ENCODE results near the gene GAREM1.
"Not testable (repeated sequence)": the region's sequence is repeated elsewhere in the genome, so short reads cannot be mapped to it uniquely, and the experiment has no call there.

GAREM1 gene

GRCh38 chr18:32358529-32358928, 112.2 kb downstream of the GAREM1 start:
- Histone ChIP-seq H3K9ac (ENCODE audit: low read depth, low read length) (no peak overlapping the region), H3K4me3 (ENCODE audit: low read depth, low read length) (no peak overlapping the region), H3K36me3 (ENCODE audit: control insufficient read depth, insufficient read depth, low read length) (no peaks in the 10 kb centered on the region), H3K27me3 (ENCODE audit: control insufficient read depth, insufficient read depth, low read length) (no peaks in the 10 kb centered on the region), H3K9me3 (ENCODE audit: control insufficient read depth, insufficient read depth, low read length) (no peaks in the 10 kb centered on the region), H3K4me1 (ENCODE audit: control insufficient read depth, insufficient read depth, low read length) (peaks cover 3% of the 10 kb centered on the region)

- Histone ChIP-seq H3K36me3 (ENCODE audit: control insufficient read depth, insufficient read depth, low read length) (no peaks in the 10 kb centered on the region), H3K4me3 (ENCODE audit: low read depth, low read length) (no peak overlapping the region), H3K9me3 (ENCODE audit: control insufficient read depth, insufficient read depth, low read length) (no peaks in the 10 kb centered on the region), H3K9ac (ENCODE audit: low read depth, low read length) (no peak overlapping the region), H3K4me1 (ENCODE audit: control insufficient read depth, insufficient read depth, low read length) (peaks cover 3% of the 10 kb centered on the region), H3K27me3 (ENCODE audit: control insufficient read depth, insufficient read depth, low read length) (no peaks in the 10 kb centered on the region)
Measured at GRCh38 chr18:32358075-32358474, 112.6 kb downstream of the GAREM1 start.

- Histone ChIP-seq H3K27me3 (ENCODE audit: control insufficient read depth, insufficient read depth, low read length) (no peaks in the 10 kb centered on the region), H3K4me3 (ENCODE audit: low read depth, low read length) (no peak overlapping the region), H3K36me3 (ENCODE audit: control insufficient read depth, insufficient read depth, low read length) (no peaks in the 10 kb centered on the region), H3K4me1 (ENCODE audit: control insufficient read depth, insufficient read depth, low read length) (no peaks in the 10 kb centered on the region), H3K9me3 (ENCODE audit: control insufficient read depth, insufficient read depth, low read length) (no peaks in the 10 kb centered on the region), H3K9ac (ENCODE audit: low read depth, low read length) (no peak overlapping the region)
Measured at GRCh38 chr18:32355896-32356295, 114.8 kb downstream of the GAREM1 start.

- H3K36me3 ChIP-seq (ENCODE audit: control insufficient read depth, insufficient read depth, low read length) = no peaks in the 10 kb centered on the region
- H3K27me3 ChIP-seq (ENCODE audit: control insufficient read depth, insufficient read depth, low read length) = no peaks in the 10 kb centered on the region
- H3K4me1 ChIP-seq (ENCODE audit: control insufficient read depth, insufficient read depth, low read length) = no peaks in the 10 kb centered on the region
- H3K9me3 ChIP-seq (ENCODE audit: control insufficient read depth, insufficient read depth, low read length) = no peaks in the 10 kb centered on the region
- no peak overlapping the region for H3K4me3 ChIP-seq (ENCODE audit: low read depth, low read length)
- H3K9ac ChIP-seq (ENCODE audit: low read depth, low read length) = no peak overlapping the region
Measured at GRCh38 chr18:32354518-32354917, 116.2 kb downstream of the GAREM1 start.

- Histone ChIP-seq H3K4me1 (ENCODE audit: control insufficient read depth, insufficient read depth, low read length) (no peaks in the 10 kb centered on the region), H3K9ac (ENCODE audit: low read depth, low read length) (no peak overlapping the region), H3K36me3 (ENCODE audit: control insufficient read depth, insufficient read depth, low read length) (no peaks in the 10 kb centered on the region)
Measured at GRCh38 chr18:32353257-32353656, 117.4 kb downstream of the GAREM1 start.

GRCh38 chr18:32351032-32351431, 119.7 kb downstream of the GAREM1 start:
- no peaks in the 10 kb centered on the region for H3K27me3 ChIP-seq (ENCODE audit: control insufficient read depth, insufficient read depth, low read length)
- H3K36me3 ChIP-seq (ENCODE audit: control insufficient read depth, insufficient read depth, low read length) = no peaks in the 10 kb centered on the region
- no peak overlapping the region for H3K4me3 ChIP-seq (ENCODE audit: low read depth, low read length)
- no peaks in the 10 kb centered on the region for H3K9me3 ChIP-seq (ENCODE audit: control insufficient read depth, insufficient read depth, low read length)
- H3K9ac ChIP-seq (ENCODE audit: low read depth, low read length) = no peak overlapping the region
- H3K4me1 ChIP-seq (ENCODE audit: control insufficient read depth, insufficient read depth, low read length) = no peaks in the 10 kb centered on the region

More at GRCh38 chr18:32353257-32353656, 117.4 kb downstream of the GAREM1 start:
- Histone ChIP-seq H3K4me3 (ENCODE audit: low read depth, low read length) (no peak overlapping the region), H3K27me3 (ENCODE audit: control insufficient read depth, insufficient read depth, low read length) (no peaks in the 10 kb centered on the region), H3K9me3 (ENCODE audit: control insufficient read depth, insufficient read depth, low read length) (no peaks in the 10 kb centered on the region)

- Histone ChIP-seq H3K36me3 (ENCODE audit: control insufficient read depth, insufficient read depth, low read length) (no peaks in the 10 kb centered on the region), H3K4me3 (ENCODE audit: low read depth, low read length) (no peak overlapping the region), H3K4me1 (ENCODE audit: control insufficient read depth, insufficient read depth, low read length) (no peaks in the 10 kb centered on the region), H3K27me3 (ENCODE audit: control insufficient read depth, insufficient read depth, low read length) (no peaks in the 10 kb centered on the region), H3K9me3 (ENCODE audit: control insufficient read depth, insufficient read depth, low read length) (no peaks in the 10 kb centered on the region), H3K9ac (ENCODE audit: low read depth, low read length) (no peak overlapping the region)
Measured at GRCh38 chr18:32349728-32350395, 120.8 kb downstream of the GAREM1 start.

- Histone ChIP-seq H3K4me1 (ENCODE audit: control insufficient read depth, insufficient read depth, low read length) (no peaks in the 10 kb centered on the region), H3K36me3 (ENCODE audit: control insufficient read depth, insufficient read depth, low read length) (no peaks in the 10 kb centered on the region), H3K27me3 (ENCODE audit: control insufficient read depth, insufficient read depth, low read length) (no peaks in the 10 kb centered on the region), H3K9me3 (ENCODE audit: control insufficient read depth, insufficient read depth, low read length) (no peaks in the 10 kb centered on the region), H3K4me3 (ENCODE audit: low read depth, low read length) (no peak overlapping the region), H3K9ac (ENCODE audit: low read depth, low read length) (no peak overlapping the region)
Measured at GRCh38 chr18:32346671-32347070, 124.0 kb downstream of the GAREM1 start.

- H3K4me3 ChIP-seq (ENCODE audit: low read depth, low read length) = no peak overlapping the region
- no peaks in the 10 kb centered on the region for H3K27me3 ChIP-seq (ENCODE audit: control insufficient read depth, insufficient read depth, low read length)
- no peaks in the 10 kb centered on the region for H3K9me3 ChIP-seq (ENCODE audit: control insufficient read depth, insufficient read depth, low read length)
- H3K36me3 ChIP-seq (ENCODE audit: control insufficient read depth, insufficient read depth, low read length) = no peaks in the 10 kb centered on the region
- no peaks in the 10 kb centered on the region for H3K4me1 ChIP-seq (ENCODE audit: control insufficient read depth, insufficient read depth, low read length)
- no peak overlapping the region for H3K9ac ChIP-seq (ENCODE audit: low read depth, low read length)
Measured at GRCh38 chr18:32343634-32344033, 127.0 kb downstream of the GAREM1 start.

GRCh38 chr18:32341112-32341511, 129.6 kb downstream of the GAREM1 start:
- not testable (repeated sequence) for H3K27me3 ChIP-seq (ENCODE audit: control insufficient read depth, insufficient read depth, low read length); H3K36me3 ChIP-seq (ENCODE audit: control insufficient read depth, insufficient read depth, low read length); H3K4me3 ChIP-seq (ENCODE audit: low read depth, low read length); H3K9me3 ChIP-seq (ENCODE audit: control insufficient read depth, insufficient read depth, low read length); H3K4me1 ChIP-seq (ENCODE audit: control insufficient read depth, insufficient read depth, low read length); H3K9ac ChIP-seq (ENCODE audit: low read depth, low read length)

- Histone ChIP-seq H3K27me3 (ENCODE audit: control insufficient read depth, insufficient read depth, low read length) (no peaks in the 10 kb centered on the region), H3K4me1 (ENCODE audit: control insufficient read depth, insufficient read depth, low read length) (no peaks in the 10 kb centered on the region), H3K36me3 (ENCODE audit: control insufficient read depth, insufficient read depth, low read length) (no peaks in the 10 kb centered on the region), H3K9ac (ENCODE audit: low read depth, low read length) (no peak overlapping the region), H3K4me3 (ENCODE audit: low read depth, low read length) (no peak overlapping the region), H3K9me3 (ENCODE audit: control insufficient read depth, insufficient read depth, low read length) (no peaks in the 10 kb centered on the region)
Measured at GRCh38 chr18:32339045-32339444, 131.6 kb downstream of the GAREM1 start.

- Histone ChIP-seq H3K27me3 (ENCODE audit: control insufficient read depth, insufficient read depth, low read length) (no peaks in the 10 kb centered on the region), H3K36me3 (ENCODE audit: control insufficient read depth, insufficient read depth, low read length) (no peaks in the 10 kb centered on the region), H3K4me3 (ENCODE audit: low read depth, low read length) (no peak overlapping the region), H3K9me3 (ENCODE audit: control insufficient read depth, insufficient read depth, low read length) (no peaks in the 10 kb centered on the region), H3K4me1 (ENCODE audit: control insufficient read depth, insufficient read depth, low read length) (no peaks in the 10 kb centered on the region), H3K9ac (ENCODE audit: low read depth, low read length) (no peak overlapping the region)
Measured at GRCh38 chr18:32337821-32338220, 132.9 kb downstream of the GAREM1 start.
